Measurements from ENCODE around the gene ATG9B. TPM values are rescaled to one million over a fixed set of nuclear protein-coding genes. Genes with fewer than 3 reads are reported as not detected.

Gene ATG9B
- total and polyA plus RNA-seq, 2 of the 13 experiments (the other 11 are each of a cell fraction or from before 2014, with no cell fraction given), result 0.24 TPM; not detected in 1

DNA sequence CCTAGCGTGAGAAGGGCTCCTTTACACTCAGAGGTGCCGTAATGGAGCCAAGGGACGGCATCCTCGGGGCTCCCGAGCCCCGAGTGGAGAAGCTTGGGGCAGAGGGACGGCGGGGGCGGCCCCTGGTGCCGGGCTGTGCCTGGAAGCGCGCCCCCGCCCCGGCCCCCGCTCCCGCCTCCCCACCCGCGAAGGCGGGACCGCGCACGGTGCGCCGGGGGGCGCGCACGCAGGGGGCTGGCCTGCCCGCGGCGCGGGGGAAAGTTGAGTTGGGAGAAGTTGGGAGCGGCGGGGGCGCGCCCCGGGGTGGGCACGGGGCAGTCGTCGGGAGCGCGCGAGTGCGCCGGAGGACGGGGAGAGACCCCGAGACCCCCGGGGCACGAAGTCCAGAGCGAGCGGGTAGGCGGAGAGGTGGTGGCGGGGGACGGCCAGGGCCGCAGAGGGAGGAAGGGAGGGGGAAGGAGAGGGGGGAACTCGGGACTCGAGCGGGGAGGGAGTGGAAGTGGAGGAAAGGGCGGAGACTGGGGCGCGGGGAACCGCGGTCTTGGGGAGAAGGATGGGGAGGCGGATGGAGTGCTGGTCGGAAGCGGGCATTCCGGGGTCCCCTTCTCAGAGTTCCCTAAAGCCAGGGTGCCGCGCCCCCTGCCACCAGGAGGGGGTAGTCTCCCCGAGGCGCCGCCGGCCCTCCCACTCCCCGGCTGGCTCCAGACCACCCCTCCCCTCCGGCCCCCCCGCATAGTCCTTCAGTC, 35.2 kb upstream of the ATG9B start, which contains the start of gene SLC4A2 (continued):
- TF ChIP-seq IRF9 (CRISPR knock-in tag; IDR thresholded peaks at IDR 0.05; ENCODE audit: borderline replicate concordance), result 0 out of 2 replicates have a peak, but pooled peaks have one; percentile 0
- no peak; the same call in 1 of the 2 replicates for TF ChIP-seq SIN3A (IDR thresholded peaks at IDR 0.05; ENCODE audit: borderline replicate concordance, low read depth, low read length)
- TF ChIP-seq ATF7 (IDR thresholded peaks at IDR 0.05), result no peak
- TF ChIP-seq ATF7 (CRISPR knock-in tag; IDR thresholded peaks at IDR 0.05), result no peak

DNA sequence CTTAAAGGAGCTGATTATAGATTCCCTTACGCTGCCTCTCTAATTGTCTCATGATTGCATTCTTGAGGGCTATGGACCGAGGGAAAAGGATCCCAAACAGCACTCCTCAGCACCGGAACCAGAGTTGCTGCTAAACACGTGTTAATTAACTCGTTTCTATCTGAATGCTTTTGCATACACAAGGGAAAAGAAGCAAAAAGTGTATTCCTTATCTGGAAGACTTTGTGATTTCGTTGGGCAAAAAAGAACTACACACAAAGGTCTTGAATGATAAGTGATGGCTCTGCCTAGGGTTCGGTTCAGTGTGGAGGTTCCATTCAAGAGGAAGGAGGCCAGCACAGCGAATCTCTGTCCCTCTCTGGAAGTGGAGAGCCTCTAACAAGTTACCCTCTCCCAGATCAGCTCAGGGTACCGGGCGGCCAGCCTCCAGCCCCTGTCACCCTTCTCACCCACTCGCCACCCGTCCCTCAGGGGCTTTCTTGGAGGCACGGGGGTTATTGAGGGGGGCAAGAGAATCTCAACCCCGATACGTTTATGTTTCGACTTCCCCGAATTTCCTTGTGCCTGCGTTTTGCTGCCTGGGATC, 34.6 kb upstream of the ATG9B start:
- CTCF ChIA-PET (ENCODE audit: low intra/inter-chr PET ratio, low total read pairs), result no interaction called here
- in situ Hi-C loops (cut with HindIII; ENCODE audit: extremely low pct_ligation_motif_present, low pct_unique_long_range_greater_than_20kb), result no loop called here
- no peak for TF ChIP-seq SMC3 (IDR thresholded peaks at IDR 0.05; ENCODE audit: low read length)
- TF ChIP-seq ZFP90 (CRISPR knock-in tag; IDR thresholded peaks at IDR 0.05; ENCODE audit: borderline replicate concordance), result no peak
- TF ChIP-seq ZNF747 (CRISPR knock-in tag; IDR thresholded peaks at IDR 0.05; ENCODE audit: borderline replicate concordance), result no peak
- TF ChIP-seq ZNF276 (CRISPR knock-in tag; IDR thresholded peaks at IDR 0.05; ENCODE audit: low read depth), result no peak
- 0 out of 2 replicates have a peak, but pooled peaks have one; percentile 5 for TF ChIP-seq ZBTB20 (CRISPR knock-in tag; IDR thresholded peaks at IDR 0.05; ENCODE audit: borderline replicate concordance, low read depth)
- TF ChIP-seq, protein P1, sequence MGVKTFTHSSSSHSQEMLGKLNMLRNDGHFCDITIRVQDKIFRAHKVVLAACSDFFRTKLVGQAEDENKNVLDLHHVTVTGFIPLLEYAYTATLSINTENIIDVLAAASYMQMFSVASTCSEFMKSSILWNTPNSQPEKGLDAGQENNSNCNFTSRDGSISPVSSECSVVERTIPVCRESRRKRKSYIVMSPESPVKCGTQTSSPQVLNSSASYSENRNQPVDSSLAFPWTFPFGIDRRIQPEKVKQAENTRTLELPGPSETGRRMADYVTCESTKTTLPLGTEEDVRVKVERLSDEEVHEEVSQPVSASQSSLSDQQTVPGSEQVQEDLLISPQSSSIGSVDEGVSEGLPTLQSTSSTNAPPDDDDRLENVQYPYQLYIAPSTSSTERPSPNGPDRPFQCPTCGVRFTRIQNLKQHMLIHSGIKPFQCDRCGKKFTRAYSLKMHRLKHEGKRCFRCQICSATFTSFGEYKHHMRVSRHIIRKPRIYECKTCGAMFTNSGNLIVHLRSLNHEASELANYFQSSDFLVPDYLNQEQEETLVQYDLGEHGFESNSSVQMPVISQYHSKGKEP (CRISPR knock-in tag; IDR thresholded peaks at IDR 0.05), result no peak
- no peak for TF ChIP-seq TBP (CRISPR knock-in tag; IDR thresholded peaks at IDR 0.05)
- no peak for TF ChIP-seq ISX (CRISPR knock-in tag; conservative IDR thresholded peaks at IDR 0.05)

More for the DNA sequence above, 34.6 kb upstream of the ATG9B start:
- ATAC-seq, result no peak
- peak; percentile 54 for FAIRE-seq
- Histone ChIP-seq H2AFZ (ENCODE audit: low read length) (no peak overlapping the region), H3K27ac (ENCODE audit: extremely low read length, insufficient read depth, low read length) (peak overlapping the region; percentile 86), H4K20me1 (ENCODE audit: insufficient read depth, low read length) (peaks cover 4% of the 10 kb centered on the region; the same call in 1 of the 2 replicates), H3K4me3 (replicated peaks in 1 of 3; ENCODE audit: insufficient read depth in 1 of 3, low read depth in 2 of 3, low read length in 3 of 3) (peak overlapping the region; percentile 69 to 92 (median 90)), H3K4me1 (ENCODE audit: insufficient read depth, low read length) (peaks cover 49% of the 10 kb centered on the region), H3K9ac (ENCODE audit: insufficient read depth, low read depth, low read length) (peak overlapping the region; percentile 87), H3K27me3 (ENCODE audit: control insufficient read depth in 1 of 2, insufficient read depth in 2 of 2, low read length in 2 of 2) (no peaks in the 10 kb centered on the region; a peak in 1 of 5 replicates), H3K9me3 (ENCODE audit: low read length) (no peaks in the 10 kb centered on the region), H3K36me3 (replicated peaks in 1 of 2; ENCODE audit: control insufficient read depth in 1 of 2, insufficient read depth in 2 of 2, low read length in 2 of 2) (0 out of 5 replicates have a peak, but pooled peaks cover 0 to under 1% of the 10 kb centered on the region in 2 experiments), H3K79me2 (ENCODE audit: insufficient read depth, low read length) (peaks cover 16% of the 10 kb centered on the region), H3K4me2 (ENCODE audit: low read depth, low read length) (peak overlapping the region; percentile 98)
- DNase-seq (ENCODE audit: low spot score), result no peak
- WGBS (ENCODE audit: low lambda C conversion rate), result under 1% methylated on average over 10 of the region's 18 CpGs
- POLR2A ChIA-PET, result interaction anchor here (0.8 to 2.0 kb wide), 5 partner anchors 18 to 31 kb away, joined by 3 to 8 read pairs (median 5); partner anchors contain the start of genes ABCB8, AGAP3, FASTK and TMUB1
- intact Hi-C loops (cut with micrococcal nuclease; ENCODE audit: unreplicated experiment), result loop anchor here (1.0 to 2.0 kb wide), 3 partner anchors 28 to 52 kb away; partner anchors contain the start of genes ABCB8 and AGAP3
- no TSS peak for BruUV-seq (replicated peaks)
